Sigmoid colon (tissue), 4 donors: Measurements from ENCODE around the gene GNA12.

Experiments
- EP300 ChIP-seq, 4 donors: sonication (generic); formaldehyde crosslinking; IDR thresholded peaks; one replicate each; pipeline ENCODE4 v1.6.1; 2017; ENCODE audit warnings: antibody characterized with exemption in 4 of 4
- POLR2A ChIP-seq, 2 donors: fragments of 450-650 bp; IDR thresholded peaks; one replicate each; pipeline ENCODE4 v1.6.1; 2016; ENCODE audit warnings: antibody characterized with exemption in 2 of 2, mild to moderate bottlenecking in 2 of 2, moderate library complexity in 2 of 2
- POLR2AphosphoS5 ChIP-seq, 4 donors: sonication (generic); formaldehyde crosslinking; IDR thresholded peaks; one replicate each; pipeline ENCODE4 v1.6.1; 2017; ENCODE audit warnings: antibody characterized with exemption in 4 of 4
- TF ChIP-seq, protein P1 (sequence below), 4 experiments: fragments of 450-650 bp in 3 of 4; fragments of 200-600 bp in 1 of 4; IDR thresholded peaks; one replicate each; pipeline ENCODE4 v1.5.1; 2016 to 2019; ENCODE audit warnings: antibody characterized with exemption in 4 of 4, mild to moderate bottlenecking in 3 of 4, moderate library complexity in 2 of 4

DNA sequence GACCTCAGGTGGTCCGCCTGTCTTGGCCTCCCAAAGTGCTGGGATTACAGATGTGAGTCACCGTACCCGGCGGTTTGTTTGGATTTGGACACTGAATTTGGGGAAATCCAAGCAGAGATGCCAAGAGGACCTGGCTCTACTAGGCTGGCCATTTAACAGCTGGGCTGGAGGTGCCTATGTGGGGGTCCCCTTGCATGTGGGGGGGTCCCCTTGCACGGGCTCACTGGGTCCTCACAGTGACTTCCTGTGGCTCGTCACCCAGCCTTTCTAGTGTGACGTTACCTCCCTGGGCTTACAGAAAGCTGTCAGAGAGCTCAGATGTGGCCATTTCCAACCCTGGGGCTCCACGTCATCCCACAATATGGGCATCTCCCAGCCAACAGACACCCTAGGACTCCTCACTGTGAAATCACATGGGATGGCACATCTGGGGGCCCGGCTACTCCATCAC is 49.3 kb upstream of the GNA12 start:
- TF ChIP-seq, protein P1, sequence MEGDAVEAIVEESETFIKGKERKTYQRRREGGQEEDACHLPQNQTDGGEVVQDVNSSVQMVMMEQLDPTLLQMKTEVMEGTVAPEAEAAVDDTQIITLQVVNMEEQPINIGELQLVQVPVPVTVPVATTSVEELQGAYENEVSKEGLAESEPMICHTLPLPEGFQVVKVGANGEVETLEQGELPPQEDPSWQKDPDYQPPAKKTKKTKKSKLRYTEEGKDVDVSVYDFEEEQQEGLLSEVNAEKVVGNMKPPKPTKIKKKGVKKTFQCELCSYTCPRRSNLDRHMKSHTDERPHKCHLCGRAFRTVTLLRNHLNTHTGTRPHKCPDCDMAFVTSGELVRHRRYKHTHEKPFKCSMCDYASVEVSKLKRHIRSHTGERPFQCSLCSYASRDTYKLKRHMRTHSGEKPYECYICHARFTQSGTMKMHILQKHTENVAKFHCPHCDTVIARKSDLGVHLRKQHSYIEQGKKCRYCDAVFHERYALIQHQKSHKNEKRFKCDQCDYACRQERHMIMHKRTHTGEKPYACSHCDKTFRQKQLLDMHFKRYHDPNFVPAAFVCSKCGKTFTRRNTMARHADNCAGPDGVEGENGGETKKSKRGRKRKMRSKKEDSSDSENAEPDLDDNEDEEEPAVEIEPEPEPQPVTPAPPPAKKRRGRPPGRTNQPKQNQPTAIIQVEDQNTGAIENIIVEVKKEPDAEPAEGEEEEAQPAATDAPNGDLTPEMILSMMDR (IDR thresholded peaks at IDR 0.05): no peak
- no peak for TF ChIP-seq POLR2AphosphoS5 (IDR thresholded peaks at IDR 0.05)
- no peak for TF ChIP-seq POLR2A (IDR thresholded peaks at IDR 0.05)
- TF ChIP-seq EP300 (IDR thresholded peaks at IDR 0.05): no peak
